Measurements from ENCODE around the gene HK3. TPM values are rescaled to one million over a fixed set of nuclear protein-coding genes. Genes with fewer than 3 reads are reported as not detected.

HK3 gene
- total and polyA plus RNA-seq, 2 of the 8 experiments (the other 6 are each of a cell fraction or from before 2014, with no cell fraction given): not detected

GRCh38 chr5:176899946-176900779 is 1.0 kb upstream of the HK3 start (continued):
- no peak for TF ChIP-seq CHD7 (IDR thresholded peaks at IDR 0.05; ENCODE audit: insufficient replicate concordance, low read length)

Measured in H1 (cell line).